Activated CD8-positive, alpha-beta memory T cell treated with anti-CD3 and anti-CD28 coated beads for 36 hours (primary cell): ENCODE data around the gene FARSB. TPM values are rescaled to one million over a fixed set of nuclear protein-coding genes. Genes with fewer than 3 reads are reported as not detected.

Experiments
- CTCF ChIA-PET: fragments of 350-600 bp; sonication (Branson Sonifier 250); formaldehyde crosslinking; loops from one replicate; lab custom pipeline; 2021; ENCODE audit warnings: antibody characterized with exemption; lab: Charles Lee
- POLR2A ChIA-PET: fragments of 350-600 bp; sonication (Branson Sonifier 250); formaldehyde crosslinking; loops from one replicate; lab custom pipeline; 2021; ENCODE audit warnings: antibody characterized with exemption; lab: Charles Lee
- total RNA-seq, 2 experiments: library from RNA; stranded (reverse); gene quantifications; one replicate each; pipeline ENCODE4 v1.2.3, GENCODE V29; 2021

Gene FARSB
- total RNA-seq, 2 experiments from 2014 or later = 61.2 to 62.6 TPM

GRCh38 chr2:222572264-222572721 lies 83.6 kb downstream of the FARSB start:
- ChIA-PET POLR2A (no interaction called here), CTCF (no interaction called here)

DNA sequence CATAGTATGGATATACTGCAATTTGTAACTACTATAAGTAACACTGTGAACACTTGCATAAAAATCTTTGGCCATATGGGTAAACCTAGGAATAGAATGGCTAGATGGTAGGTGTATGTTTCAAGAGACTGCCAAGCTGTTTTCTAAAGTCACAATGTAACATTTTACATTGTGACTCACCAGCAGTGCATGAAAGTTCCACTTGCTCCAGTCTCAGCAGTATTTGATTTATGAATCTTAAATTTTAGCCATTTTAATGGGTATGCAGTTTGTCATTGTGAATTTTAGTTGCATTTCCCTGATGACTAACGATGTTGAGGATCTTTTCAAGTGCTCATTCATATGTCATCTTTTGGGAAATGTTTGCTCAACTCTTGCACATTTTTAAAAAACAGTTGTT lies 86.1 kb downstream of the FARSB start:
- POLR2A ChIA-PET = no interaction called here
- CTCF ChIA-PET = interaction anchor here (0.5 kb wide), 1 partner anchor 512 kb away, joined by 4 read pairs; no protein-coding TSS in a partner anchor

DNA sequence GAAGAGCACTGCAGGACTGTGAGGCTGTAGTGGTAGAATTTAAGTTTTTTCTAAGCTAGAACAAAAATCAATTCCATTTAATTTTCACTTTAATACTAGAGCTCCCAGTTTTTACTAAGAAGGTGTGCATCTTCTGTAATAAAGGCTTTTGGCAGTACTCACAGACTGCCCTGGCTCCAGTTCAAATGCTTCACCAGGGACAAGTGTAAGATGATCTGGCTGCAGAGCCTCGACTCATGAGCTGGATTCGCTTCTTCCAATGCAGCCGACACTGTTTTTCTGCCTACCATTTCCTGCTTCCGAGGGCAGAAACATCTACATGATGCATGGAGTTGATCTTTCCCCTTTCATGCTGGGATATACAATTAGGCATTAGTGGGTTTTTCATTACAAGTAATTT lies 87.0 kb downstream of the FARSB start:
- POLR2A ChIA-PET = no interaction called here
- CTCF ChIA-PET = no interaction called here

DNA sequence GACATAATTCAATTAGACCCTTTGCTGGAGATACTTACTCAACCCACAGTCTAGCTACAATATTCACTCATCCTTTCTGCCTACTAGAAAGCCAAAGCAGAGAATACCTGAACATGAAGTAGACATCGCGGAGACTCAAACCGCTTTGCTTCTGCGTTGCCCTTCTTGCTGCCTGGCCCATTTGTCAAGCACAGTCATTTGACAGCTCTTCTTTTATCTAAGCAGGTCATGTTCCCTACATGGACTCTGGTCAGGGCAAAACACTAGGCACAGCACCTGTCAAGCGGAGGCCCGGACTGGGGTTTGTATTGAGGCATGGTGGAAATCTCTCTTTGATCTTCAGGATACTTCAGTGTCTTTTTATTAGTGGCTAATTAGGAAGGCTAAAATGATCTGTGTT lies 89.7 kb downstream of the FARSB start:
- ChIA-PET CTCF (no interaction called here), POLR2A (no interaction called here)

DNA sequence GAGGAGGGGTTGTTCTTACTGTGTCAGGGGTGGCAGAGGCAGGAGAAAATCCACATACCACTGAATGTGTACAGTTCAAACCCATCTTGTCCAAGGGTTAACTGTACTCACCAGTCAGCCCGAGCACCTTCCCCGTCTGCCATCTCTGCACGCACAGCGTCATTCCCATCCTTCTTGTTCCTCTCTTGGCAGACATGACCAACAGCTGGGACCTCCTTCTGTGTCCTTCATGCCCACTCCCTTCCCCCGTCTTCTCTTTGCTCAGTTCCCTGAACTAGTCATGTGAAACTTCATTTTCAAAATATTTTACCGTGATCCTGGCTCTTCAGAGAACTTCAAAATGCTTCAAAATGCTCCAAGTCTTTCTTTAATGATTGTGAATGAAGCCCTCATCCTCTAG lies 92.0 kb downstream of the FARSB start:
- POLR2A ChIA-PET = no interaction called here
- CTCF ChIA-PET = no interaction called here

- CTCF ChIA-PET = interaction anchor here (2.4 kb wide), 1 partner anchor 243 kb away, joined by 6 read pairs; a partner anchor contains a TSS
- POLR2A ChIA-PET = no interaction called here
Measured at GRCh38 chr2:222563106-222563718, 92.7 kb downstream of the FARSB start.

- ChIA-PET CTCF (interaction anchor here (1.0 to 2.4 kb wide), 2 partner anchors 242 to 244 kb away, joined by 4 to 6 read pairs; a partner anchor contains a TSS), POLR2A (no interaction called here)
Measured at GRCh38 chr2:222561817-222562645, 93.9 kb downstream of the FARSB start.

- CTCF ChIA-PET = interaction anchor here (2.4 kb wide), 1 partner anchor 241 kb away, joined by 6 read pairs; a partner anchor contains a TSS
- POLR2A ChIA-PET = interaction anchor here (0.7 kb wide), 1 partner anchor 523 kb away, joined by 4 read pairs; no protein-coding TSS in a partner anchor
Measured at GRCh38 chr2:222561151-222561550, 94.7 kb downstream of the FARSB start.

GRCh38 chr2:222554517-222554916 lies 101.4 kb downstream of the FARSB start:
- POLR2A ChIA-PET = no interaction called here

DNA sequence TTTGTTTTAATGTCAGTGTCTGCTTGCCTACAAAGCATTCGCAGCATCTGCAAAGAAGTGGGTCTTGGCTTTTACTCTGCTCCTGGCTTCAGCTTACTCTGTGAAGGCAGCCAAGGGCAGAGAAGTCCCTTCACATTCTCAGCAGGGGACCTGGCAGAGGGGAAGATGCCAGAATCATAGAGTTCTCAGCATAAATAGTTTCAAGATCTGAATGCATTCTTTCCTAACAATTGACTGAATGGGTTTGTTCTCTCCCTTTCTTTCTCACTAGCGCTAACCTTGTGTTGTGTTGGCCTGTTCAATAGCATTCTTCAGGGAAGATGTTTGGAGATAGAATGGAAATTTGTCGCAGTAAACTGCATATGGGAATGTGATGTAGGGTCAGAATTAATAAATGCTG lies 106.9 kb downstream of the FARSB start:
- ChIA-PET CTCF (no interaction called here), POLR2A (no interaction called here)

More at GRCh38 chr2:222554517-222554916, 101.4 kb downstream of the FARSB start:
- CTCF ChIA-PET = no interaction called here

DNA sequence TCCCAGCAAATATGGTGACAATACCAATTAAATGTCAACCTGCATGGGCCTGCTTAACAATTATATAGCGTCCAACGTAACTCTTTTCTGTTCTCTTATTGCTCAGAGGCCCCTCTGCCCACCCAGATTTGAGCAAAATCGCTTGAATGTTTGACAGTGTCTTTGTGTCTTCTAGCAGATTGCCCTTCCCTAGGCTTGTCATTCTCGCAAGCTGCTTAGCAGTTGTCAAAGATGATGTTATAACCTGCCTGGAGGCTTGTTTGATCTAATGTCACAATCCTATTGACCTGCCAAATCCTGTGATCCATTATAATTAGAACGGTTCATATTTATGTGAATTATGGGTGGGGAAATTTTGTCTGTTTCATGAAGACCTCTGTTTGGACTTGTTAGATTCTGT lies 108.8 kb downstream of the FARSB start:
- POLR2A ChIA-PET = interaction anchor here (0.6 kb wide), 1 partner anchor 527 kb away, joined by 3 read pairs; no protein-coding TSS in a partner anchor
- CTCF ChIA-PET = no interaction called here

GRCh38 chr2:222545823-222546795 lies 109.8 kb downstream of the FARSB start:
- ChIA-PET CTCF (no interaction called here), POLR2A (interaction anchor here (0.6 kb wide), 1 partner anchor 528 kb away, joined by 3 read pairs; no protein-coding TSS in a partner anchor)

DNA sequence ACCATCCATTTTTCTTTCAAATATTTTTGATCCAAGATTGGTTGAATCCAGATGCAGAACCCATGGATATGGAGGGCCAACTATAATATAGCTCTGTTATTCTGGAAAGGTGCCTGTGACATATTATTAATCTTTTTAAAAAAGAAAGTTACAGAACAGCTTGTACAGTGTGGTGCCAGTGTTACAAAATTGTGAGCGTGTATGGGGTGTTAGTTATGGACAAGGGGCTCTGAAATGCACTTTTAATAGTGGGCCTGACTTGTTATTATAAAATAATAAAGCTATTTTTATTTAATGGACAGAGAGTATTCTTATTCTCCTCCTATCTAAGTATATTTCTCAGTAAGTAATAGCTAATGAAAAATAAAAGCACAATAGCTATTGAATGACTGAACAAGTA lies 111.2 kb downstream of the FARSB start:
- CTCF ChIA-PET = no interaction called here
- POLR2A ChIA-PET = no interaction called here

DNA sequence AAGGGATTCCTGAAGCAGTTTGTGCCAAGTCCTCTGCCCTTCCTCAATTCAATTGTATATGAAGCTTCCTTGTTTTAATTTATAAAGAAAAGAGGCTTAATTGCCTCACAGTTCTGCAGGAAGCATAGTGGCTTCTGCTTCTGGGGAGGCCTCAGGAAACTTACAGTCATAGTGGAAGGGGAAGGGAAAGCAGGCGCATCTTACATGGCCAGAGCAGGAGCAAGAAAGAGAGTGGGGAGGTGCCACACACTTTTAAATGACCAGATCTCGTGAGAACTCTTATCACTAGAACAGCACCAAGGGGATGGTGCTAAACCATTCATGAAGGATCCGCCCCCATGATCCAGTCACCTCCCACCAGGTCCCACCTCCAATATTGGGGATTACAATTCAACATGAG lies 117.4 kb downstream of the FARSB start:
- ChIA-PET POLR2A (no interaction called here), CTCF (no interaction called here)

- ChIA-PET POLR2A (no interaction called here), CTCF (no interaction called here)
Measured at GRCh38 chr2:222535477-222535876, 120.4 kb downstream of the FARSB start.

GRCh38 chr2:222532315-222532714 lies 123.6 kb downstream of the FARSB start:
- CTCF ChIA-PET = no interaction called here

DNA sequence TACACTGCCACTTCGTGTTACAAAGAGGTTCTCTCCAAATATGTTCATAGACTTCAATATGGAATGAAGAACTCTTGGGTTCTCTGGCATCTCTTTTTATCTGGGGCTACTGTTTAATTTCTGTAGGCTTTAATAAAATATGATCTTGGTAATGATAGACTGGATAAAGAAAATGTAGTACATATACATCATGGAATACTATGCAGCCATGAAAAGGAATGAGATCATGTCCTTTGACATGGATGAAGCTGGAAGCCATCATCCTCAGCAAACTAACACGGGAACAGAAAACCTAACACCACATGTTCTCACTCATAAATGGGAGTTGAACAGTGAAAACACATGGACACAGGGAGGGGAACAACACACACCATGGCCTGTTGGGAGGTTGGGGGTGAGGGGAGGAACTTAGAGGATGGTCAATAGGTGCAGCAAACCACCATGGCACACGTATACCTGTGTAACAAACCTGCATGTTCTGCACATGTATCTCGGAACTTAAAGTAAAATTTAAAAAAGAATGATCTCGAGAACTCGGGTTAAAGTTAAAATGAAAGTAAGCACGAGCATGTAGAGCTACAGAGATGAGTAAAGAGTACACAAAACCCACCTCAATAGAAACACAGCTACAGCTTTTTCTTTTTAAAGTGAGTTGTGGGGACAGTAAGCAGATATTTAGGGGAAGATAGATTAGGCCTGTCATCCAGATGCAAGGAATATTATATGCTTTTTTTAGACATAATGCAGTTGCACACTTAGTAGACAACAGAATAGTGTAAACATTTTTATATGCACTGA lies 129.2 kb downstream of the FARSB start:
- POLR2A ChIA-PET = no interaction called here
- CTCF ChIA-PET = no interaction called here

More at GRCh38 chr2:222532315-222532714, 123.6 kb downstream of the FARSB start:
- POLR2A ChIA-PET = no interaction called here

DNA sequence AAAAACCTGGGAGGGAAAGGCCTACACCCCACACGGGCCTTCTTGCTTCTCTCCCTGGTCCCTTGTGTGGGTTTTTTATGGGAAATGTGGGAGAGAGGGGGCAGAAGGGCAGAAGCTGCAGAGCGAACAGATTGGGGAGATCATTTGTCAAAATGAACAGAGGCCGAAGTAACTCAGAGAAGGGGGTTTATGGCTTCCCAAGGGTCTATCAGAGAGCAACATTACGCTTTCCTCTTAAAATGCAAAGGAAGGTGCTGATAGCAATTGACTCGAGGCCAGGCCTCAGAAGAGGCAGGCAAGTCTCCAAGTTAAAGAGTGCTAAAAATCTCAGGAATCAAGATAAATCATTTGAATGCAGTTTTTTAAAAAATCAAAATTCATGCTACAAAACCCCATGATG lies 130.1 kb downstream of the FARSB start:
- CTCF ChIA-PET = no interaction called here
- POLR2A ChIA-PET = no interaction called here
